Ectodermal cell (in vitro differentiated cells): Measurements from ENCODE around the gene PTPRF.

ENCODE experiments used
- H3K27ac ChIP-seq: 2 replicates; pipeline ENCODE4 v1.7.0; 2013; ENCODE audit warnings: mild to moderate bottlenecking, low read depth, low read length; ENCODE audit not compliant: insufficient read depth, poor library complexity, severe bottlenecking
- H3K27me3 ChIP-seq: 2 replicates; pipeline ENCODE4 v1.7.0; 2013; ENCODE audit warnings: mild to moderate bottlenecking, low read length; ENCODE audit not compliant: insufficient read depth, control insufficient read depth, poor library complexity, severe bottlenecking
- H3K36me3 ChIP-seq: one replicate; pipeline ENCODE4 v1.7.0; 2013; ENCODE audit warnings: low read length; ENCODE audit not compliant: control insufficient read depth, insufficient read depth
- H3K4me1 ChIP-seq: one replicate; pipeline ENCODE4 v1.7.0; 2013; ENCODE audit warnings: low read length; ENCODE audit not compliant: control insufficient read depth, insufficient read depth
- H3K4me3 ChIP-seq: 2 replicates; pipeline ENCODE4 v1.7.0; 2013; ENCODE audit warnings: low read depth, low read length, control low read depth; ENCODE audit not compliant: insufficient read depth
- H3K9me3 ChIP-seq: 2 replicates; pipeline ENCODE4 v1.7.0; 2013; ENCODE audit warnings: mild to moderate bottlenecking, low read length, moderate library complexity; ENCODE audit not compliant: control insufficient read depth
- WGBS, 2 experiments: methylation state at CpG; one replicate each; pipeline ENCODE4 v1.1.7; 2013; ENCODE audit warnings: missing lambda C conversion rate in 2 of 2; 5-methylcytosine and 5-hydroxymethylcytosine counted together

The PTPRF gene

DNA sequence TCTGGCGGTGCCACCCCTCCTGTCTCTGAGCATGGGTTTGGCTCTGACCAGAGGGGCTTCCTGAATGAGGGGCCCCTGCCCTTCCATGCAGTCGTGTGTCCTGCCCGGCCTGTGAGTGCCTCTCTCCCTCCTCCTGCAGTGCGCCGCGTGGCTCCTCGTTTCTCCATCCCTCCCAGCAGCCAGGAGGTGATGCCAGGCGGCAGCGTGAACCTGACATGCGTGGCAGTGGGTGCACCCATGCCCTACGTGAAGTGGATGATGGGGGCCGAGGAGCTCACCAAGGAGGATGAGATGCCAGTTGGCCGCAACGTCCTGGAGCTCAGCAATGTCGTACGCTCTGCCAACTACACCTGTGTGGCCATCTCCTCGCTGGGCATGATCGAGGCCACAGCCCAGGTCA lies 57.9 kb downstream of the PTPRF start:
- Histone ChIP-seq H3K4me1 (no peaks in the 10 kb centered on the region), H3K4me3 (no peak overlapping the region), H3K27ac (no peak overlapping the region), H3K36me3 (peaks cover 18% of the 10 kb centered on the region), H3K9me3 (no peaks in the 10 kb centered on the region), H3K27me3 (no peaks in the 10 kb centered on the region)
- WGBS, 2 experiments = 94 to 95% methylated on average over 18 of the region's 18 CpGs

DNA sequence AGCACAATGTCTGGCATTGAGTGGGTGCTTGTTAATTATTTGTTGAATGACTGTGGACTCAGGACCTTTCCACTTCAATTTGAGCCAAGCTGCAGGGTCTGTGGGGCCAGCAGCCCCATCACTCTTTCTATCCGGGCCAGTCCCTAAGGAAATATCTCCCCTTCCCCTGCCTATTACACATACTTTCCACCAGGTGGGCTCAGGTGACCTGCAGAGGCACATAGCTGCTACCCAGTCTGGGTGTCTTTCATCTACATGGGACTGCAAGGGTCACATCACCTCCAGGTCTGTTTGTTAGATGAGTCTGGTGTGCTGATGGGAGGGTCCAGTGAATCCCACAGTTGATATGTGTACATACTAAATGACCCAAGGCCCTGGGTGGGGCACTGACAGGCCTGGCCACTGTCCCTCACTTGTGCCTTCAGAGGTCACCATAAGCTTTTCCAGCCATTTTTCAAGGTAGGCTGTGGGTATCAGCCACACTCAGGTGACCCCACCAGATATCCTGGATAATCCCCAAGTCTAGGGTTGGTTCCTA lies 59.8 kb downstream of the PTPRF start:
- Histone ChIP-seq H3K4me1 (no peaks in the 10 kb centered on the region), H3K27ac (no peak overlapping the region), H3K4me3 (no peak overlapping the region), H3K36me3 (peaks cover 18% of the 10 kb centered on the region), H3K9me3 (no peaks in the 10 kb centered on the region), H3K27me3 (no peaks in the 10 kb centered on the region)
- 70 to 79% methylated on average over 1 of the region's 1 CpG for WGBS, 2 experiments

DNA sequence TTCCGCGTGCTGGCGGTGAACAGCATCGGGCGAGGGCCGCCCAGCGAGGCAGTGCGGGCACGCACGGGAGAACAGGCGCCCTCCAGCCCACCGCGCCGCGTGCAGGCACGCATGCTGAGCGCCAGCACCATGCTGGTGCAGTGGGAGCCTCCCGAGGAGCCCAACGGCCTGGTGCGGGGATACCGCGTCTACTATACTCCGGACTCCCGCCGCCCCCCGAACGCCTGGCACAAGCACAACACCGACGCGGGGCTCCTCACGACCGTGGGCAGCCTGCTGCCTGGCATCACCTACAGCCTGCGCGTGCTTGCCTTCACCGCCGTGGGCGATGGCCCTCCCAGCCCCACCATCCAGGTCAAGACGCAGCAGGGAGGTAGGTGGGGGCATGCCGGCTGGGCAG lies 60.5 kb downstream of the PTPRF start:
- Histone ChIP-seq H3K4me1 (no peaks in the 10 kb centered on the region), H3K9me3 (no peaks in the 10 kb centered on the region), H3K4me3 (no peak overlapping the region), H3K27me3 (no peaks in the 10 kb centered on the region), H3K27ac (no peak overlapping the region), H3K36me3 (peaks cover 18% of the 10 kb centered on the region)
- 96 to 97% methylated on average over 39 of the region's 39 CpGs for WGBS, 2 experiments

- no peaks in the 10 kb centered on the region for H3K27me3 ChIP-seq
- no peak overlapping the region for H3K4me3 ChIP-seq
- H3K4me1 ChIP-seq = no peaks in the 10 kb centered on the region
- 94 to 95% methylated on average over 11 of the region's 11 CpGs for WGBS, 2 experiments
- H3K36me3 ChIP-seq = peaks cover 18% of the 10 kb centered on the region
- no peaks in the 10 kb centered on the region for H3K9me3 ChIP-seq
- H3K27ac ChIP-seq = no peak overlapping the region
These were observed 61.5 kb downstream of the PTPRF start for GRCh38 chr1:43592051-43592665.

DNA sequence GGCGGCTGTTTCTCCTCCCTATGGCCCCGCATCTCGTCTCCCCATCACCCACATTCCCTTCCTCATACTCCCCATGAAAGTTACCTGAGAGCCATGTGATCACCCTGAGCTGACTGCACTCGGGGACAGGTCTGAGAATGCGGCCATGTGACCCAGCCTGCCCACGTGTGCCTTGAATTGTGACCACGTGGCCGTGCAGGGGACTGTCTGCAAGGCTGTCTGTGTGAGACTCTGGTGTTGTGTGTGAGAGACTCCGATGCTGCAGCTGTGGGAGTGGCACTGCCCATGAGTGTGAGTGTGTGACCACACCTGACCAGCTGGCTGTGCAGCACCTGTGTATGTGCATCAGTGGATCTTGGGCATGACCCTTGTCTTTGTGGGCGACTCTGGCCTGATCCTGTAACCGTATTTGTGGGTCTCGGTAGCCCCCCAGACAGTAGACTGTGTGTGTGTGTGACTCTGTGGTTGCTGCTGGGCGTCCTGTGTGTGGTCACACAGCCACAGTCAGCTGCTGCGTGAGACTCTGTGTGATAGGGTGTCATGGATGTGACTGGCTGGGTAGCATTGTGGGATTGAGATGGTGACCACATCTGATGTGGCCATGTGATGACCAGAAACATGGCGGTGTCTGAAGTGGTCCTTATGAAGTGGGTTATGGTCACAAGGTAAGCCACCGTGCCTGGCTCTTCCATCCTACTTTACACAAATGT lies 62.4 kb downstream of the PTPRF start:
- Histone ChIP-seq H3K27me3 (no peaks in the 10 kb centered on the region), H3K9me3 (no peaks in the 10 kb centered on the region), H3K36me3 (peaks cover 22% of the 10 kb centered on the region), H3K4me1 (no peaks in the 10 kb centered on the region), H3K27ac (no peak overlapping the region), H3K4me3 (no peak overlapping the region)
- 95 to 96% methylated on average over 16 of the region's 16 CpGs for WGBS, 2 experiments

- no peak overlapping the region for H3K4me3 ChIP-seq
- no peaks in the 10 kb centered on the region for H3K27me3 ChIP-seq
- 94 to 95% methylated on average over 8 of the region's 8 CpGs for WGBS, 2 experiments
- H3K4me1 ChIP-seq = no peaks in the 10 kb centered on the region
- peaks cover 18% of the 10 kb centered on the region for H3K36me3 ChIP-seq
- H3K9me3 ChIP-seq = no peaks in the 10 kb centered on the region
- no peak overlapping the region for H3K27ac ChIP-seq
These were observed 65.9 kb downstream of the PTPRF start for GRCh38 chr1:43596579-43596978.

DNA sequence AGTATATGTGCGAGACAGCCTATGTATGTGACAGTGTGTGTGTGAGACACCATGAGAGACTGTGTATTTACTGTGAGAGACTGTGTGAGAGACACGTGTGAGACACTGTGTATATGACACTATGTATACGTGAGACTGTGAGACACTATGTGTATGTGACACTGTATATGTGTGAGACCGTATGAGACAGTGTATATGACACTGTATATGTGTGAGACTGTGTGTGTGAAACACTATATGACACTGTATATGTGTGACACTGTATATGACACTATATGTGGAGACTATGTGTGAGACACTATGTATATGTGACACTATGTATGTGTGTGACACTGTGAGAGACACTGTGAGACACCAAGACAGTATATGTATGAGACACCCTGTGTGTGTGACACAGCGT lies 66.3 kb downstream of the PTPRF start:
- peaks cover 14% of the 10 kb centered on the region for H3K36me3 ChIP-seq
- no peak overlapping the region for H3K27ac ChIP-seq
- no peaks in the 10 kb centered on the region for H3K27me3 ChIP-seq
- H3K4me1 ChIP-seq = no peaks in the 10 kb centered on the region
- H3K9me3 ChIP-seq = no peaks in the 10 kb centered on the region
- WGBS, 2 experiments = 95% methylated on average over 5 of the region's 5 CpGs
- H3K4me3 ChIP-seq = no peak overlapping the region

DNA sequence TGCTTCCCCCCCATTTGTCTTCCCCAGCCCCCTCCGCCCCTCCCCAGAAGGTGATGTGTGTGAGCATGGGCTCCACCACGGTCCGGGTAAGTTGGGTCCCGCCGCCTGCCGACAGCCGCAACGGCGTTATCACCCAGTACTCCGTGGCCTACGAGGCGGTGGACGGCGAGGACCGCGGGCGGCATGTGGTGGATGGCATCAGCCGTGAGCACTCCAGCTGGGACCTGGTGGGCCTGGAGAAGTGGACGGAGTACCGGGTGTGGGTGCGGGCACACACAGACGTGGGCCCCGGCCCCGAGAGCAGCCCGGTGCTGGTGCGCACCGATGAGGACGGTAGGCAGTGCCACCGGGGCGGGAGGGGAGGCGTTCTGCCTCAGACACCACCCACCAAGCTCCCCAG lies 67.0 kb downstream of the PTPRF start:
- WGBS, 2 experiments = 95 to 96% methylated on average over 31 of the region's 31 CpGs
- Histone ChIP-seq H3K27ac (no peak overlapping the region), H3K27me3 (no peaks in the 10 kb centered on the region), H3K36me3 (peaks cover 13% of the 10 kb centered on the region), H3K4me1 (no peaks in the 10 kb centered on the region), H3K4me3 (no peak overlapping the region), H3K9me3 (no peaks in the 10 kb centered on the region)

DNA sequence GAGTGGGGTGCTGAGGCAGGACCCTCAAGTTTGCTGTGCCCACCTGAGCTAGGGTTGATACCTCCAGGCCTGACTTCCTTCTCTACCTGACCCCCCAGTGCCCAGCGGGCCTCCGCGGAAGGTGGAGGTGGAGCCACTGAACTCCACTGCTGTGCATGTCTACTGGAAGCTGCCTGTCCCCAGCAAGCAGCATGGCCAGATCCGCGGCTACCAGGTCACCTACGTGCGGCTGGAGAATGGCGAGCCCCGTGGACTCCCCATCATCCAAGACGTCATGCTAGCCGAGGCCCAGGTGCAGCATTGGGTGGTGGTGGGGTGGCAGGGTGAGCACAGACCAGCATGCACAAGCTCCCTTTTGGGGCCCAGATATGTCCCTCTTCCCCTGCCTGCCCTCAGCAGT lies 67.9 kb downstream of the PTPRF start:
- Histone ChIP-seq H3K9me3 (no peaks in the 10 kb centered on the region), H3K4me3 (no peak overlapping the region), H3K36me3 (peaks cover 13% of the 10 kb centered on the region), H3K4me1 (no peaks in the 10 kb centered on the region), H3K27me3 (no peaks in the 10 kb centered on the region), H3K27ac (no peak overlapping the region)
- WGBS, 2 experiments = 96% methylated on average over 11 of the region's 11 CpGs

- H3K4me1 ChIP-seq = no peaks in the 10 kb centered on the region
- H3K36me3 ChIP-seq = peaks cover 20% of the 10 kb centered on the region
- no peaks in the 10 kb centered on the region for H3K9me3 ChIP-seq
- 92 to 93% methylated on average over 19 of the region's 19 CpGs for WGBS, 2 experiments
- H3K27ac ChIP-seq = no peak overlapping the region
- H3K27me3 ChIP-seq = no peaks in the 10 kb centered on the region
- H3K4me3 ChIP-seq = no peak overlapping the region
These were observed 69.6 kb downstream of the PTPRF start for GRCh38 chr1:43600033-43601020.
